Erythroblast (primary cell): ENCODE data around the gene GATA6.

Experiments used
- DNase-seq, 2 experiments: peaks; one replicate each; lab custom pipeline; 2025; lab: John Stamatoyannopoulos, UW
- GATA1 ChIP-seq: IDR thresholded peaks from 2 replicates; pipeline ENCODE4 v1.6.1; 2011; ENCODE audit warnings: low read depth, mild to moderate bottlenecking, control low read depth, low read length, moderate library complexity
- POLR2A ChIP-seq: IDR thresholded peaks from 2 replicates; pipeline ENCODE4 v1.6.1; 2011; ENCODE audit warnings: mild to moderate bottlenecking, low read length

The GATA6 gene

GRCh38 chr18:22238036-22238435 is 68.6 kb downstream of the GATA6 start:
- TF ChIP-seq GATA1 (no peak), POLR2A (no peak)
- DNase-seq: no peak

DNA sequence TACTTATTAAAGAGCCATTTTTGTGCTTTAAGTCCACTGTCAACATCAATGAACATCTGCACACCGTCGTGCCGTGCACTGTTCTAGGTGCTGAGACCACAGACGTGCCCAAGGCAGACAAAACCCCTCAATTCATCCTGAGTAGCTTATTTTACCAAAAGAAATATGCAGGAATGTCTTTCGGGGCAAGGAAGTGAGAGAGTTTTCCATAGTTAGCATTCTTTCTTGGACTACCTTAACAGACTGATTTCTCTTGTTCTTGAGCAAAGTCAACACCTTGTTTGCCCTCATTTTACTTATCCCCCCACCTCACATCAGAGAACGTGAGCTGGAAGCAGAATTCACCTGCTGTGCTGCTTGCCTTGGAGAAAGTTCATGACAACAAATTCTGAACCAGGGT is 69.3 kb downstream of the GATA6 start:
- DNase-seq: no peak
- TF ChIP-seq GATA1 (no peak), POLR2A (no peak)

DNA sequence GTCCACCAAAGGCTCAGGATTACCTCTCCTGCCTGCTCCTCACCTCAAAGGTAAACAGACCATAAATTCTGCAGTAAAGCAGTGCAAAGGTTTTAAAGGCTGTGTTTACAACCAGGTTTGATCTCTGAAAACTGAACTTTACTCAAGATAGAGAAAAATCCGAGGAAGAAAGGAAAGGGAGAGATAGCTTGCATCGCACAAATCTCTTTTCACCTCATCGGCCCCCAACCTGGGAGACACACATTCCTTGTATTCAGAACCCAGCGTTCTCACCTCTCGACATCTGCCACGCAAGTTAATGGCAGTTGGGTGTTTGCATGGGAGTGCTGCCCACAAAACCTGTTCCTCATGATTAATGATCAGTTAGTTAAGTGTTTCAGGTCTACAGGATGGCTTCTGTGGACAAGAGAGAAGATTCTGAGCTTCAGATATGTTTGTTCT is 72.6 kb downstream of the GATA6 start:
- TF ChIP-seq POLR2A: no peak
- no peak for TF ChIP-seq GATA1

DNA sequence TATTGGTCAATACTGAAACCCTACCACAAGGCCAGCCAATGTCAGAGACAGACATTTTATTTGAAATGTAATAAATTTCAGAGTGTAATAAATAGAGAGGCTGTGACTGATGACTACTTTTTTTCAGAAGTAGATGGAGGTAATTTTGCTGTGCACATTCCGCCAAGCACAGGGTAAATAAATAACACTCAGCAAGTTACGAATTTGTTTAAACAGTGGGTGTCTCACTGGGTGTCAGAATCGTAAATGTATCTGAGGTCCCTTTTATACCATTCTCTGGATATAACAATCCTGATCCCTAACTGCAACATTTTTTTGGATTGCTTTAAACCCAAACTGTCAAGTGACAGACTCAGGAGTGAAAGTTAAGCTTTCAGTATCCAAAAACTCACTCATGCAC is 74.1 kb downstream of the GATA6 start:
- DNase-seq: no peak
- TF ChIP-seq GATA1 (no peak), POLR2A (no peak)

More for the DNA sequence above, 72.6 kb downstream of the GATA6 start:
- DNase-seq: no peak

DNA sequence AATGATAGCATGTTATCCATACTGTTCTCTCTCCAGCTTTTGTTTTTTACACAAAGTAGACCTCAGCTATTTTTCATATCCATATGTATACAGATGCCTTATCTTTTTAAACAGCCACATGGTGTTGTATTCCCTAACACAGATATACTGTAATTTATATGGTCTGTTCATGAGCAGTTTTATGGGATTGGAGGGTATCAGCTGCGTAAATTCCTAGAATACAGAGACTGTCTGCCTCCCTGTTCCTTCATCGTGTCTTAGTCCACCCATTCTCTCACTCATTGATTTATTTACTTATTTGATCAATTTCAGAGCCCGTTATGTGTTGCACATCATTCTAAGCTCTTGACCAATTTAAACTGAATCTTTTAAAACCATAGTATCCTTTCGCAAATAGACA is 80.6 kb downstream of the GATA6 start:
- TF ChIP-seq POLR2A (no peak), GATA1 (no peak)
- DNase-seq: no peak

DNA sequence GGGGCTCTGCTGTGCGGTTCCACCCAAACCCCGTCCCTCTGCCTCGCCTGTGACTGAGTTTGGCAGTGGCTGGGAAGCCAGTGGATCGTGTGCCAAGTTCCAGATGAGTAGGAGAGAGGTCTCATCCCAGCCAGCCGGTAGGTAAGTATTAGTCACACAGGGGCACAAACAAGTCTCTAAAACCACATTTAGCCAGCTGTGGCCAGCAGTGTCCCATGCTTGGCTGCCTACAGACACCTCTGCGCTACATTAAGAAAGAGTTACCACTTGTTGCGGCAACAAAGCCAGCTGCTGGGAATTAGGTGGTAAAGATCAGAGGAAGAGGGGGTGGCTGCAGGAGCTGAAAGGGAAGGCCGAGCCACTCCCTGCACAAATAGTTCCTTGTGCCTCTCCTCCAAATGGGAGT is 81.2 kb downstream of the GATA6 start:
- DNase-seq: no peak
- TF ChIP-seq GATA1: no peak
- TF ChIP-seq POLR2A: no peak
